ENCODE measurements around the gene NOS3. TPM values are rescaled to one million over a fixed set of nuclear protein-coding genes. Genes with fewer than 3 reads are reported as not detected.
A peak's percentile ranks its signal among the peaks of the same experiment; 100 is the strongest.

NOS3 gene
- total and polyA plus RNA-seq, 7 donors = 1.4 to 13.2 (median 5.8) TPM

DNA sequence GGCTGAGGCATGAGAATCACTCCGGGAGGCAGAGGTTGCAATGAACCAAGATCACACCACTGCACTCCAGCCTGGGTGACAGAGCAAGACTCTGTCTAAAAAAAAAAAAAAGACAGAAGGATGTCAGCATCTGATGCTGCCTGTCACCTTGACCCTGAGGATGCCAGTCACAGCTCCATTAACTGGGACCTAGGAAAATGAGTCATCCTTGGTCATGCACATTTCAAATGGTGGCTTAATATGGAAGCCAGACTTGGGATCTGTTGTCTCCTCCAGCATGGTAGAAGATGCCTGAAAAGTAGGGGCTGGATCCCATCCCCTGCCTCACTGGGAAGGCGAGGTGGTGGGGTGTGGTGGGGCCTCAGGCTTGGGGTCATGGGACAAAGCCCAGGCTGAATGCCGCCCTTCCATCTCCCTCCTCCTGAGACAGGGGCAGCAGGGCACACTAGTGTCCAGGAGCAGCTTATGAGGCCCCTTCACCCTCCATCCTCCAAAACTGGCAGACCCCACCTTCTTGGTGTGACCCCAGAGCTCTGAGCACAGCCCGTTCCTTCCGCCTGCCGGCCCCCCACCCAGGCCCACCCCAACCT is 1.3 kb downstream of the NOS3 start:
- WGBS, 3 donors = 84 to 87% (median 85%) methylated on average over 4 to 6 of the region's 6 CpGs
- TF ChIP-seq, protein P1, sequence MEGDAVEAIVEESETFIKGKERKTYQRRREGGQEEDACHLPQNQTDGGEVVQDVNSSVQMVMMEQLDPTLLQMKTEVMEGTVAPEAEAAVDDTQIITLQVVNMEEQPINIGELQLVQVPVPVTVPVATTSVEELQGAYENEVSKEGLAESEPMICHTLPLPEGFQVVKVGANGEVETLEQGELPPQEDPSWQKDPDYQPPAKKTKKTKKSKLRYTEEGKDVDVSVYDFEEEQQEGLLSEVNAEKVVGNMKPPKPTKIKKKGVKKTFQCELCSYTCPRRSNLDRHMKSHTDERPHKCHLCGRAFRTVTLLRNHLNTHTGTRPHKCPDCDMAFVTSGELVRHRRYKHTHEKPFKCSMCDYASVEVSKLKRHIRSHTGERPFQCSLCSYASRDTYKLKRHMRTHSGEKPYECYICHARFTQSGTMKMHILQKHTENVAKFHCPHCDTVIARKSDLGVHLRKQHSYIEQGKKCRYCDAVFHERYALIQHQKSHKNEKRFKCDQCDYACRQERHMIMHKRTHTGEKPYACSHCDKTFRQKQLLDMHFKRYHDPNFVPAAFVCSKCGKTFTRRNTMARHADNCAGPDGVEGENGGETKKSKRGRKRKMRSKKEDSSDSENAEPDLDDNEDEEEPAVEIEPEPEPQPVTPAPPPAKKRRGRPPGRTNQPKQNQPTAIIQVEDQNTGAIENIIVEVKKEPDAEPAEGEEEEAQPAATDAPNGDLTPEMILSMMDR (IDR thresholded peaks at IDR 0.05) = no peak
- ATAC-seq = no peak
- peaks cover 0 to 5% (median 0%) of the 10 kb centered on the region in 3 donors for H3K27me3 ChIP-seq (ENCODE audit: insufficient read depth in 3 of 3, low read length in 2 of 3)
- H3K36me3 ChIP-seq (ENCODE audit: insufficient read depth in 1 of 2, low read depth in 1 of 2) = no peaks in the 10 kb centered on the region
- no peaks in the 10 kb centered on the region for H3K9me3 ChIP-seq
- no peak for DNase-seq
- H3K4me1 ChIP-seq = no peaks in the 10 kb centered on the region
- intact Hi-C loops (cut with DNase I) = no loop called here
- no peak overlapping the region for H3K4me3 ChIP-seq
- H3K27ac ChIP-seq = no peak overlapping the region

DNA sequence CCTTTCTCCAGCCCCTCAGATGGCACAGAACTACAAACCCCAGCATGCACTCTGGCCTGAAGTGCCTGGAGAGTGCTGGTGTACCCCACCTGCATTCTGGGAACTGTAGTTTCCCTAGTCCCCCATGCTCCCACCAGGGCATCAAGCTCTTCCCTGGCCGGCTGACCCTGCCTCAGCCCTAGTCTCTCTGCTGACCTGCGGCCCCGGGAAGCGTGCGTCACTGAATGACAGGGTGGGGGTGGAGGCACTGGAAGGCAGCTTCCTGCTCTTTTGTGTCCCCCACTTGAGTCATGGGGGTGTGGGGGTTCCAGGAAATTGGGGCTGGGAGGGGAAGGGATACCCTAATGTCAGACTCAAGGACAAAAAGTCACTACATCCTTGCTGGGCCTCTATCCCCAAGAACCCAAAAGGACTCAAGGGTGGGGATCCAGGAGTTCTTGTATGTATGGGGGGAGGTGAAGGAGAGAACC is 2.1 kb downstream of the NOS3 start:
- H3K4me1 ChIP-seq = no peaks in the 10 kb centered on the region
- H3K36me3 ChIP-seq (ENCODE audit: insufficient read depth in 1 of 2, low read depth in 1 of 2) = no peaks in the 10 kb centered on the region
- intact Hi-C loops (cut with DNase I) = no loop called here
- no peaks in the 10 kb centered on the region for H3K9me3 ChIP-seq
- ATAC-seq (peak; percentile 49 to 77 (median 62)), DNase-seq (peak in 1 of 2 donors; percentile 43)
- H3K27me3 ChIP-seq (ENCODE audit: insufficient read depth in 3 of 3, low read length in 2 of 3) = peaks cover 0 to 11% (median 2%) of the 10 kb centered on the region in 3 donors
- 38 to 42% (median 39%) methylated on average over 5 of the region's 5 CpGs for WGBS, 3 donors
- no peak overlapping the region for H3K4me3 ChIP-seq
- TF ChIP-seq, protein P1 (IDR thresholded peaks at IDR 0.05) = no peak
- H3K27ac ChIP-seq = peak overlapping the region; percentile 58

DNA sequence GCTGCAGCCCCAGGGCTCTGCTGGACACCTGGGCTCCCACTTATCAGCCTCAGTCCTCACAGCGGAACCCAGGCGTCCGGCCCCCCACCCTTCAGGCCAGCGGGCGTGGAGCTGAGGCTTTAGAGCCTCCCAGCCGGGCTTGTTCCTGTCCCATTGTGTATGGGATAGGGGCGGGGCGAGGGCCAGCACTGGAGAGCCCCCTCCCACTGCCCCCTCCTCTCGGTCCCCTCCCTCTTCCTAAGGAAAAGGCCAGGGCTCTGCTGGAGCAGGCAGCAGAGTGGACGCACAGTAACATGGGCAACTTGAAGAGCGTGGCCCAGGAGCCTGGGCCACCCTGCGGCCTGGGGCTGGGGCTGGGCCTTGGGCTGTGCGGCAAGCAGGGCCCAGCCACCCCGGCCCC is 2.7 kb downstream of the NOS3 start:
- H3K36me3 ChIP-seq (ENCODE audit: insufficient read depth in 1 of 2, low read depth in 1 of 2) = no peaks in the 10 kb centered on the region
- WGBS, 3 donors = 77 to 90% (median 86%) methylated on average over 14 of the region's 14 CpGs
- H3K9me3 ChIP-seq = no peaks in the 10 kb centered on the region
- peak overlapping the region; percentile 47 for H3K4me3 ChIP-seq
- peak overlapping the region; percentile 58 for H3K27ac ChIP-seq
- peak; percentile 21 to 59 (median 54) for ATAC-seq
- H3K27me3 ChIP-seq (ENCODE audit: insufficient read depth in 3 of 3, low read length in 2 of 3) = peaks cover 0 to 12% (median 2%) of the 10 kb centered on the region in 3 donors
- no peaks in the 10 kb centered on the region for H3K4me1 ChIP-seq
- TF ChIP-seq, protein P1 (IDR thresholded peaks at IDR 0.05) = no peak
- intact Hi-C loops (cut with DNase I) = no loop called here
- DNase-seq = peak; percentile 49 to 75

- Histone ChIP-seq H3K4me1 (no peaks in the 10 kb centered on the region), H3K27ac (no peak overlapping the region), H3K9me3 (no peaks in the 10 kb centered on the region), H3K4me3 (peak overlapping the region; percentile 47), H3K36me3 (ENCODE audit: insufficient read depth in 1 of 2, low read depth in 1 of 2) (no peaks in the 10 kb centered on the region), H3K27me3 (ENCODE audit: insufficient read depth in 3 of 3, low read length in 2 of 3) (peaks cover 0 to 9% (median 2%) of the 10 kb centered on the region in 3 donors)
- intact Hi-C loops (cut with DNase I) = no loop called here
- no peak for DNase-seq
- 57 to 62% (median 59%) methylated on average over 12 to 15 of the region's 15 CpGs for WGBS, 3 donors
- TF ChIP-seq, protein P1 (IDR thresholded peaks at IDR 0.05) = no peak
- ATAC-seq = peak in 3 of 4 donors; percentile 27 to 61 (median 49)
Observed at GRCh38 chr7:150994141-150994837, 3.5 kb downstream of the NOS3 start.

Data from psoas muscle (tissue), 8 donors.